ENCODE measurements around the gene NFX1. TPM values are rescaled to one million over a fixed set of nuclear protein-coding genes. Genes with fewer than 3 reads are reported as not detected.

The NFX1 gene
- polyA plus RNA-seq, 1 donor (not counting 4 experiments of a cell fraction or from before 2014, with no cell fraction given) = 28.1 TPM

DNA sequence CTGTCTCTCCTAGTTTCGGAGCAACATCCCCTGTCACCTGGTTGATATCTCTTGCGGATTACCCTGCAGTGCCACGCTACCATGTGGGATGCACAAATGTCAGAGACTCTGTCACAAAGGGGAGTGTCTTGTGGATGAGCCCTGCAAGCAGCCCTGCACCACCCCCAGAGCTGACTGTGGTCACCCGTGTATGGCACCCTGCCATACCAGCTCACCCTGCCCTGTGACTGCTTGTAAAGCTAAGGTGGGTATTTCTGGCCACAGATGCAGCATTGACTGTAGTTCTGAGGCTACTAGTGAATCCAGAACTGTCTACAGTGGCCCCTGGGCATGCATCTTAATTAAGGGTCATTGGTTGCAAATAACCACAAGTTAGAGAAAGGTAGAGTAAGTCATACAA lies 61.2 kb downstream of the NFX1 start:
- no peak for DNase-seq (ENCODE audit: low read depth, low spot score)
- H3K36me3 ChIP-seq (ENCODE audit: control insufficient read depth in 2 of 2, extremely low read depth in 1 of 2, insufficient read depth in 2 of 2, low read length in 2 of 2) = peaks cover 2 to 12% of the 10 kb centered on the region in 2 experiments
- H4K20me1 ChIP-seq (ENCODE audit: control insufficient read depth, extremely low read depth, insufficient read depth, low read length) = no peaks in the 10 kb centered on the region
- no peak overlapping the region for H3K9ac ChIP-seq (ENCODE audit: control insufficient read depth, extremely low read depth, insufficient read depth, low read length)
- no peaks in the 10 kb centered on the region for H3K27me3 ChIP-seq (ENCODE audit: control insufficient read depth, extremely low read depth, insufficient read depth, low read length)
- H3K9me1 ChIP-seq (ENCODE audit: control insufficient read depth, extremely low read depth, insufficient read depth, low read length) = no peaks in the 10 kb centered on the region
- no peaks in the 10 kb centered on the region for H3K79me2 ChIP-seq (ENCODE audit: control insufficient read depth, insufficient read depth, low read length)
- no peak overlapping the region for H3K4me2 ChIP-seq (ENCODE audit: control insufficient read depth, extremely low read depth, insufficient read depth, low read depth, low read length)
- dilution Hi-C loops (cut with MboI; ENCODE audit: extremely low pct_ligation_motif_present, low sequenced_read_pairs) = no loop called here
- H3K9me3 ChIP-seq (ENCODE audit: control insufficient read depth, low read depth, low read length) = no peaks in the 10 kb centered on the region
- H2AFZ ChIP-seq (ENCODE audit: control insufficient read depth, low read length) = no peak overlapping the region
- no peak for FAIRE-seq
- no peak overlapping the region for H3K4me3 ChIP-seq (ENCODE audit: control insufficient read depth in 2 of 3, extremely low read depth in 1 of 3, insufficient read depth in 2 of 3, low read depth in 1 of 3, low read length in 3 of 3)
- H3K27ac ChIP-seq (ENCODE audit: control insufficient read depth, insufficient read depth, low read length) = no peak overlapping the region
- TF ChIP-seq EZH2 (IDR thresholded peaks at IDR 0.05; ENCODE audit: low read length) = no peak
- TF ChIP-seq, protein P1, sequence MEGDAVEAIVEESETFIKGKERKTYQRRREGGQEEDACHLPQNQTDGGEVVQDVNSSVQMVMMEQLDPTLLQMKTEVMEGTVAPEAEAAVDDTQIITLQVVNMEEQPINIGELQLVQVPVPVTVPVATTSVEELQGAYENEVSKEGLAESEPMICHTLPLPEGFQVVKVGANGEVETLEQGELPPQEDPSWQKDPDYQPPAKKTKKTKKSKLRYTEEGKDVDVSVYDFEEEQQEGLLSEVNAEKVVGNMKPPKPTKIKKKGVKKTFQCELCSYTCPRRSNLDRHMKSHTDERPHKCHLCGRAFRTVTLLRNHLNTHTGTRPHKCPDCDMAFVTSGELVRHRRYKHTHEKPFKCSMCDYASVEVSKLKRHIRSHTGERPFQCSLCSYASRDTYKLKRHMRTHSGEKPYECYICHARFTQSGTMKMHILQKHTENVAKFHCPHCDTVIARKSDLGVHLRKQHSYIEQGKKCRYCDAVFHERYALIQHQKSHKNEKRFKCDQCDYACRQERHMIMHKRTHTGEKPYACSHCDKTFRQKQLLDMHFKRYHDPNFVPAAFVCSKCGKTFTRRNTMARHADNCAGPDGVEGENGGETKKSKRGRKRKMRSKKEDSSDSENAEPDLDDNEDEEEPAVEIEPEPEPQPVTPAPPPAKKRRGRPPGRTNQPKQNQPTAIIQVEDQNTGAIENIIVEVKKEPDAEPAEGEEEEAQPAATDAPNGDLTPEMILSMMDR (optimal IDR thresholded peaks at IDR 0.05 in 1 of 3, IDR thresholded peaks at IDR 0.05 in 1 of 3, conservative IDR thresholded peaks at IDR 0.05 in 1 of 3; ENCODE audit: extremely low read depth in 1 of 3, insufficient read depth in 2 of 3, low read length in 3 of 3) = no peak
- H3K4me1 ChIP-seq (ENCODE audit: control insufficient read depth, extremely low read depth, insufficient read depth, low read length) = peaks cover 3% of the 10 kb centered on the region

DNA sequence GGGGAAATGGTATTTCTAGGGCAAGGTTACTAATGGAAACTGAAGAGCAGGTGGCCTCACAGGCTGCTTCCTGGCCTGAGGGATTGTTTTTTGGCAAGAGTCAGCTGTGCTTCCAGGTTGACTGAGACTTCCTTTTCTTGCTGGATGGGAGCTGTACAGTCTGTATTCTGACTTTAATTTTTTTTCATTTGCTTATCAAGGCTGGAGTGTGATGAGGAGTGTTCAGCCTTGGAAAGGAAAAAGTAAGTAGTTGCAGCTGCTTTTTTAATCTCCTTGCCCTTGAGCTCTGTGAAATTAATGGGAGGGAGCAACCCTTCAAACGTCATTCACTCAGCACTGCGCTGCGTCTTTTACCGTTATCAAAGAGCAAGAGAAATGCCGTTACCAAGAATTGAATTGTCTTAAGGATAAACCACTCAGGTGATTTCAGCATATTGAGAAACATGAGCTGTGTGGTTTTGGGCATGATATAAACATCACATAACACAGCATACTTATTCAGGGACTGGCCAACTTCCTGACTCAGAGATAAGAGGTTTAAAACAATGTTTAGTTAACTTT lies 64.4 kb downstream of the NFX1 start:
- Histone ChIP-seq H3K4me2 (ENCODE audit: control insufficient read depth, extremely low read depth, insufficient read depth, low read depth, low read length) (no peak overlapping the region), H3K27ac (ENCODE audit: control insufficient read depth, insufficient read depth, low read length) (no peak overlapping the region), H3K9me3 (ENCODE audit: control insufficient read depth, low read depth, low read length) (no peaks in the 10 kb centered on the region), H3K79me2 (ENCODE audit: control insufficient read depth, insufficient read depth, low read length) (no peaks in the 10 kb centered on the region), H3K9ac (ENCODE audit: control insufficient read depth, extremely low read depth, insufficient read depth, low read length) (no peak overlapping the region), H3K27me3 (ENCODE audit: control insufficient read depth, extremely low read depth, insufficient read depth, low read length) (no peaks in the 10 kb centered on the region), H3K9me1 (ENCODE audit: control insufficient read depth, extremely low read depth, insufficient read depth, low read length) (no peaks in the 10 kb centered on the region), H2AFZ (ENCODE audit: control insufficient read depth, low read length) (no peak overlapping the region), H4K20me1 (ENCODE audit: control insufficient read depth, extremely low read depth, insufficient read depth, low read length) (no peaks in the 10 kb centered on the region), H3K4me3 (ENCODE audit: control insufficient read depth in 2 of 3, extremely low read depth in 1 of 3, insufficient read depth in 2 of 3, low read depth in 1 of 3, low read length in 3 of 3) (no peak overlapping the region), H3K4me1 (ENCODE audit: control insufficient read depth, extremely low read depth, insufficient read depth, low read length) (peaks cover 3% of the 10 kb centered on the region), H3K36me3 (ENCODE audit: control insufficient read depth in 2 of 2, extremely low read depth in 1 of 2, insufficient read depth in 2 of 2, low read length in 2 of 2) (peaks cover 3 to 5% of the 10 kb centered on the region in 2 experiments)
- DNase-seq (ENCODE audit: low read depth, low spot score) (no peak), FAIRE-seq (peak; percentile 51)
- TF ChIP-seq EZH2 (IDR thresholded peaks at IDR 0.05; ENCODE audit: low read length) = no peak
- TF ChIP-seq, protein P1 (optimal IDR thresholded peaks at IDR 0.05 in 1 of 3, IDR thresholded peaks at IDR 0.05 in 1 of 3, conservative IDR thresholded peaks at IDR 0.05 in 1 of 3; ENCODE audit: extremely low read depth in 1 of 3, insufficient read depth in 2 of 3, low read length in 3 of 3) = no peak
- dilution Hi-C loops (cut with MboI; ENCODE audit: extremely low pct_ligation_motif_present, low sequenced_read_pairs) = no loop called here

Measured in keratinocyte (primary cell).